PC-3 (cell line): Measurements from ENCODE around the gene KCNK4. TPM values are rescaled to one million over a fixed set of nuclear protein-coding genes. Genes with fewer than 3 reads are reported as not detected.

Source experiments
- ATAC-seq: fragments of 200-7000 bp; cut with Tn5 transposase; 2 replicates; pipeline ENCODE4 v1.9.1; 2020; ENCODE audit warnings: mild to moderate bottlenecking, moderate library complexity
- BruUV-seq: library from RNA; stranded (reverse); fragments of 400-500 nt; replicated peaks from 2 replicates; lab custom pipeline; 2021; lab: Mats Ljungman, UMichigan
- CTCF ChIA-PET: fragments of 300-600 bp; sonication (Branson Sonifier 250); formaldehyde crosslinking; loops from one replicate; lab custom pipeline; 2022; ENCODE audit warnings: antibody characterized with exemption; lab: Charles Lee
- POLR2A ChIA-PET: fragments of 300-600 bp; sonication (Branson Sonifier 250); formaldehyde crosslinking; loops from one replicate; lab custom pipeline; 2022; ENCODE audit warnings: antibody characterized with exemption; ENCODE audit not compliant: unreplicated experiment; lab: Charles Lee
- DNase-seq: peaks from one replicate; pipeline ENCODE4 v3.0.0-alpha.2; 2015
- H2AFZ ChIP-seq: fragments of 300-600 bp; sonication (generic); 2 replicates; pipeline ENCODE4 v1.6.0; 2016; ENCODE audit warnings: antibody characterized with exemption, low read length
- H3F3A ChIP-seq: fragments of 300-600 bp; sonication (generic); one replicate; pipeline ENCODE4 v1.6.0; 2017; ENCODE audit warnings: antibody characterized with exemption, low read length, control low read depth, mild to moderate bottlenecking; ENCODE audit not compliant: unreplicated experiment
- H3K27ac ChIP-seq: fragments of 300-600 bp; sonication (generic); 2 replicates; pipeline ENCODE4 v1.5.1; 2016; ENCODE audit warnings: mild to moderate bottlenecking, low read length
- H3K27me3 ChIP-seq: fragments of 300-600 bp; sonication (generic); 2 replicates; pipeline ENCODE4 v1.6.1; 2016; ENCODE audit warnings: low read length, mixed read lengths
- H3K36me3 ChIP-seq: fragments of 300-600 bp; sonication (generic); 2 replicates; pipeline ENCODE4 v1.6.1; 2016; ENCODE audit warnings: low read depth, mixed run types, low read length, mixed read lengths
- H3K4me1 ChIP-seq: fragments of 300-600 bp; sonication (generic); 2 replicates; pipeline ENCODE4 v1.5.1; 2016; ENCODE audit warnings: low read length; ENCODE audit not compliant: insufficient read depth
- H3K4me2 ChIP-seq: fragments of 300-600 bp; sonication (generic); 2 replicates; pipeline ENCODE4 v1.6.0; 2016; ENCODE audit warnings: low read length
- H3K4me3 ChIP-seq: fragments of 300-600 bp; sonication (generic); 2 replicates; pipeline ENCODE4 v1.5.1; 2016; ENCODE audit warnings: mild to moderate bottlenecking, low read length, mixed read lengths
- H3K79me2 ChIP-seq: fragments of 300-600 bp; sonication (generic); 2 replicates; pipeline ENCODE4 v1.6.1; 2017; ENCODE audit warnings: low read length, mixed read lengths
- H3K9ac ChIP-seq: fragments of 300-600 bp; sonication (generic); 2 replicates; pipeline ENCODE4 v1.6.0; 2016; ENCODE audit warnings: mild to moderate bottlenecking, low read length
- H3K9me2 ChIP-seq: fragments of 300-600 bp; sonication (generic); replicated peaks from 2 replicates; pipeline ENCODE4 v1.6.1; 2016; ENCODE audit warnings: mixed run types, low read length, mixed read lengths
- H3K9me3 ChIP-seq: fragments of 300-600 bp; sonication (generic); 2 replicates; pipeline ENCODE4 v1.6.1; 2016; ENCODE audit warnings: low read length, mixed read lengths
- H4K20me1 ChIP-seq: fragments of 300-600 bp; sonication (generic); 2 replicates; pipeline ENCODE4 v1.6.1; 2016; ENCODE audit warnings: low read length, mixed read lengths
- EZH2 ChIP-seq: fragments of 300-600 bp; sonication (generic); IDR thresholded peaks from one replicate; pipeline ENCODE4 v1.6.1; 2017; ENCODE audit warnings: antibody characterized with exemption, mild to moderate bottlenecking, low read length; ENCODE audit not compliant: unreplicated experiment
- EZH2phosphoT487 ChIP-seq: fragments of 300-600 bp; sonication (generic); IDR thresholded peaks from 2 replicates; pipeline ENCODE4 v1.6.1; 2018; ENCODE audit warnings: mild to moderate bottlenecking, antibody characterized with exemption, low read length, borderline replicate concordance
- intact Hi-C: fragments of 100-400 bp; cut with micrococcal nuclease; formaldehyde crosslinking; loops from 2 replicates; pipeline ENCODE4 v1.9.0; 2023
- total RNA-seq: library from RNA; depleted of rRNA; stranded (reverse); fragments of >200 nt; gene quantifications from 2 replicates; pipeline ENCODE4 v1.2.3, GENCODE V29; 2014
- TF ChIP-seq, protein P1 (sequence below): fragments of 300-600 bp; sonication (generic); conservative IDR thresholded peaks from 2 replicates; pipeline ENCODE4 v1.5.1; 2017; ENCODE audit warnings: antibody characterized with exemption, low read depth, mild to moderate bottlenecking, low read length

Gene KCNK4
- total RNA-seq, 1 experiment from 2014 or later = 1.2 TPM

DNA sequence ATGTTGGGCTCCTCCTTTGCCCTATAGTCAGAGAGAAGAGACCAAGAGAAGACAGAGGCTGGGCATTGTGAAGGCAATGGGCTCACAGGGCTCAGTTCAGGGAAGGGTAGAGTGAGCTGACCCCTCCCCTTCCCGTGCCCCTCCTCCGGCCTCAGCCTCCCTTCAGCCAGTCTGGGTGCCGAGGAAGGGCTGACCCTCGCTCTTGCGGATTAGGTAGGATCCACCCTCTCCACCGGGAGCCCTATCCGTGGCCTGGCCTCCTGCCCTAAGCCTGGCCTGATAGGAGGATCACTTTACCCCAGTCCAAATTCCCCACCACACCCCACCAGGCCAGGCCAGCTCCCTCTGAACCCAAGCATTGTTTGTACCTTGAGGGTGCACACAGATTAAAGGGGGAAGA is 42.5 kb upstream of the KCNK4 start:
- peaks cover 11% of the 10 kb centered on the region; the same call in 1 of the 2 replicates for H3K36me3 ChIP-seq
- H3K4me1 ChIP-seq = peaks cover 46% of the 10 kb centered on the region
- H3F3A ChIP-seq = no peaks in the 10 kb centered on the region
- POLR2A ChIA-PET = no interaction called here
- no peak overlapping the region for H3K9ac ChIP-seq
- no peaks in the 10 kb centered on the region for H3K9me3 ChIP-seq
- H3K4me3 ChIP-seq = no peak overlapping the region
- ATAC-seq = no peak
- no peak for DNase-seq
- TF ChIP-seq, protein P1, sequence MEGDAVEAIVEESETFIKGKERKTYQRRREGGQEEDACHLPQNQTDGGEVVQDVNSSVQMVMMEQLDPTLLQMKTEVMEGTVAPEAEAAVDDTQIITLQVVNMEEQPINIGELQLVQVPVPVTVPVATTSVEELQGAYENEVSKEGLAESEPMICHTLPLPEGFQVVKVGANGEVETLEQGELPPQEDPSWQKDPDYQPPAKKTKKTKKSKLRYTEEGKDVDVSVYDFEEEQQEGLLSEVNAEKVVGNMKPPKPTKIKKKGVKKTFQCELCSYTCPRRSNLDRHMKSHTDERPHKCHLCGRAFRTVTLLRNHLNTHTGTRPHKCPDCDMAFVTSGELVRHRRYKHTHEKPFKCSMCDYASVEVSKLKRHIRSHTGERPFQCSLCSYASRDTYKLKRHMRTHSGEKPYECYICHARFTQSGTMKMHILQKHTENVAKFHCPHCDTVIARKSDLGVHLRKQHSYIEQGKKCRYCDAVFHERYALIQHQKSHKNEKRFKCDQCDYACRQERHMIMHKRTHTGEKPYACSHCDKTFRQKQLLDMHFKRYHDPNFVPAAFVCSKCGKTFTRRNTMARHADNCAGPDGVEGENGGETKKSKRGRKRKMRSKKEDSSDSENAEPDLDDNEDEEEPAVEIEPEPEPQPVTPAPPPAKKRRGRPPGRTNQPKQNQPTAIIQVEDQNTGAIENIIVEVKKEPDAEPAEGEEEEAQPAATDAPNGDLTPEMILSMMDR = no peak
- TF ChIP-seq EZH2 (no peak), EZH2phosphoT487 (no peak)
- H2AFZ ChIP-seq = no peak overlapping the region
- peaks cover 8% of the 10 kb centered on the region for H4K20me1 ChIP-seq
- no peak overlapping the region for H3K27ac ChIP-seq
- intact Hi-C loops = no loop called here
- H3K4me2 ChIP-seq = no peak overlapping the region
- H3K9me2 ChIP-seq = no peaks in the 10 kb centered on the region
- no peaks in the 10 kb centered on the region for H3K27me3 ChIP-seq
- BruUV-seq = no TSS peak
- CTCF ChIA-PET = no interaction called here
- H3K79me2 ChIP-seq = peaks cover 49% of the 10 kb centered on the region

DNA sequence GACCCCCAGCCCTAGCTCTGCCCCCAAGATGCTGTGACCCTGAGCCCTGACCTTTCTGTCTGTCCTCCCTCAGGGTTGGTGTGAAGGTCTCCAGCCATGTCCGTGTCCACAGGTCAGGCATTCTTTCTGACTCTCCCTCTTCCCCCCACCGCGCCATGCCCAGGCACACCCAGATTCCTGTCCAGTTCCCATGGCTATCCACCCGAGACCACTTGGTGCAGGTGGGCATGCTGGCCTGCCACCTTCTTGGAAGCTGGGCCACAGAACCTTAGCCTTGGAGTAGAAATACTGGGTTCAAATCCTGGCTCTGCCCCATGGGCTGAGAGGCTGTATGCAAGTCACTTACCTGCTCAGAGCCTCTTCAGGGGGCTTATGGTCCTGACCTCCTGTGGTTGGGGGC is 42.1 kb upstream of the KCNK4 start:
- no peak overlapping the region for H2AFZ ChIP-seq
- BruUV-seq = no TSS peak
- no peaks in the 10 kb centered on the region for H3F3A ChIP-seq
- peaks cover 42% of the 10 kb centered on the region for H3K4me1 ChIP-seq
- H3K79me2 ChIP-seq = peaks cover 48% of the 10 kb centered on the region
- DNase-seq = no peak
- no peak overlapping the region for H3K4me3 ChIP-seq
- TF ChIP-seq, protein P1 = no peak
- TF ChIP-seq EZH2 = no peak
- H3K9me2 ChIP-seq = no peaks in the 10 kb centered on the region
- no peak for ATAC-seq
- H3K9me3 ChIP-seq = no peaks in the 10 kb centered on the region
- ChIA-PET CTCF (no interaction called here), POLR2A (no interaction called here)
- no peaks in the 10 kb centered on the region for H3K27me3 ChIP-seq
- peaks cover 8% of the 10 kb centered on the region for H4K20me1 ChIP-seq
- no peak overlapping the region for H3K9ac ChIP-seq
- H3K36me3 ChIP-seq = peaks cover 6% of the 10 kb centered on the region; the same call in 1 of the 2 replicates
- no peak overlapping the region for H3K4me2 ChIP-seq
- intact Hi-C loops = no loop called here
- no peak overlapping the region for H3K27ac ChIP-seq

DNA sequence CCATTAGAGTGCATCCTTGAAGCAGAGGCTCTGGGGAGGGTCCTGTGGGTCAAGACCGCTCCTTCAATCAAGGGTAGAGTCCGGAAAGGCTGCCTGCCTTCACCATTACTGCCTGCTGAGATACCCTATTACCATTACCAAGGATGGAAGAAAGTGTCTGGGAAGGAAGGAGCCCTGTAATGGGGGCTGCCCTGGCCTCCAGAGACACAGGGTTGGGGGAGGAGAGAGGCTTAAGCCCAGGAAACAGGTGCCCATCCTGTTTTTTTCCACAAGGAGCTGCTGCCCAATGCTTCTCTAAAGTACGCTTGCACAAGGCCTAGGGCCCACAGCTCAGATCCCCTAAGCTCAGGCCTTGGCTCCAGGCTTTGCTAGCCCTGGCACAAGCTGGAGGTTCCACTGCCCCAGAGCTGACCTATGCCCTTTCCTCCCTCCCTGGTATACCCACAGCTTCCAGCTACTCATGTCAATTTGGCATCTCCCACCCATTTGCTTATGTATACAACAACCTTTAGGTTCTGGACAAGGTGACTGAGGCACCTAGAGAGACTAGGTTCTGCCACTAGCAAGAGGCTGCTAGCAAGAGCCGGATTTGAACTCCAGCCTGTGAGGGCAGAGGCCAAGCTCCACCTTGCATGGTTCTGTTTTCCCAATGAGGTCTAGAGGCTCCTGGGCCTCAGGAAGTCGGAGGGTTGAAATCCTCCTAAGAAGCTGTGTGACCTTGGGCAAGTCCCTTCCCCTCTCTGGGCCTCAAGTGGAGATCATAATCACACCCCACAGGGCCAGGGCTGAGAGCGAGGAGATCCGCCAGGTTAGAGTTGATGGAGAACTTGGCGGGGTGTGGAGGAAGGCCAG is 41.3 kb upstream of the KCNK4 start:
- no peaks in the 10 kb centered on the region for H3K9me2 ChIP-seq
- no peaks in the 10 kb centered on the region for H3K27me3 ChIP-seq
- ChIA-PET CTCF (no interaction called here), POLR2A (no interaction called here)
- ATAC-seq = no peak
- intact Hi-C loops = no loop called here
- peaks cover 7% of the 10 kb centered on the region; the same call in 1 of the 2 replicates for H3K36me3 ChIP-seq
- no peak overlapping the region for H3K9ac ChIP-seq
- no peak overlapping the region for H3K4me2 ChIP-seq
- TF ChIP-seq EZH2 = no peak
- no peak for TF ChIP-seq EZH2phosphoT487
- TF ChIP-seq, protein P1 = no peak
- BruUV-seq = no TSS peak
- peaks cover 40% of the 10 kb centered on the region for H3K79me2 ChIP-seq
- H3F3A ChIP-seq = no peaks in the 10 kb centered on the region
- no peaks in the 10 kb centered on the region for H3K9me3 ChIP-seq
- no peak overlapping the region for H2AFZ ChIP-seq
- H3K4me1 ChIP-seq = peaks cover 34% of the 10 kb centered on the region
- no peak for DNase-seq
- H4K20me1 ChIP-seq = peaks cover 7% of the 10 kb centered on the region
- H3K4me3 ChIP-seq = no peak overlapping the region
- H3K27ac ChIP-seq = no peak overlapping the region
